ENCODE data around the gene NKPD1.

NKPD1 gene

GRCh38 chr19:45184115-45184514 is 23.3 kb upstream of the NKPD1 start:
- Histone ChIP-seq H3K4me3 (replicated peaks; ENCODE audit: low read depth, low read length) (no peak overlapping the region), H3K27me3 (replicated peaks; ENCODE audit: control insufficient read depth, insufficient read depth, low read length) (no peaks in the 10 kb centered on the region), H3K36me3 (ENCODE audit: control insufficient read depth, insufficient read depth, low read length) (no peaks in the 10 kb centered on the region; the same call in none of the 2 replicates)
- TF ChIP-seq CTCF (IDR thresholded peaks at IDR 0.05; ENCODE audit: insufficient read depth, low read length, poor library complexity, severe bottlenecking), result no peak
- DNase-seq (ENCODE audit: extremely low read depth, insufficient read length), result no peak

- DNase-seq (ENCODE audit: extremely low read depth, insufficient read length), result no peak
- Histone ChIP-seq H3K27me3 (replicated peaks; ENCODE audit: control insufficient read depth, insufficient read depth, low read length) (no peaks in the 10 kb centered on the region), H3K36me3 (ENCODE audit: control insufficient read depth, insufficient read depth, low read length) (no peaks in the 10 kb centered on the region; the same call in none of the 2 replicates), H3K4me3 (replicated peaks; ENCODE audit: low read depth, low read length) (no peak overlapping the region)
- no peak for TF ChIP-seq CTCF (IDR thresholded peaks at IDR 0.05; ENCODE audit: insufficient read depth, low read length, poor library complexity, severe bottlenecking)
These were observed 22.0 kb upstream of the NKPD1 start for GRCh38 chr19:45182758-45183157.

GRCh38 chr19:45180936-45181335 is 20.2 kb upstream of the NKPD1 start:
- no peak for DNase-seq (ENCODE audit: extremely low read depth, insufficient read length)
- Histone ChIP-seq H3K4me3 (replicated peaks; ENCODE audit: low read depth, low read length) (no peak overlapping the region), H3K36me3 (ENCODE audit: control insufficient read depth, insufficient read depth, low read length) (no peaks in the 10 kb centered on the region; the same call in none of the 2 replicates), H3K27me3 (replicated peaks; ENCODE audit: control insufficient read depth, insufficient read depth, low read length) (no peaks in the 10 kb centered on the region)
- no peak for TF ChIP-seq CTCF (IDR thresholded peaks at IDR 0.05; ENCODE audit: insufficient read depth, low read length, poor library complexity, severe bottlenecking)

- H3K36me3 ChIP-seq (ENCODE audit: control insufficient read depth, insufficient read depth, low read length), result no peaks in the 10 kb centered on the region; the same call in none of the 2 replicates
- DNase-seq (ENCODE audit: extremely low read depth, insufficient read length), result no peak
- H3K4me3 ChIP-seq (replicated peaks; ENCODE audit: low read depth, low read length), result peak overlapping the region; percentile 93
- TF ChIP-seq CTCF (IDR thresholded peaks at IDR 0.05; ENCODE audit: insufficient read depth, low read length, poor library complexity, severe bottlenecking), result no peak
- H3K27me3 ChIP-seq (replicated peaks; ENCODE audit: control insufficient read depth, insufficient read depth, low read length), result no peaks in the 10 kb centered on the region
These were observed 19.1 kb upstream of the NKPD1 start for GRCh38 chr19:45179892-45180370.

- DNase-seq (ENCODE audit: extremely low read depth, insufficient read length), result peak; percentile 64
These were observed 18.5 kb upstream of the NKPD1 start for GRCh38 chr19:45179072-45179891.

More at GRCh38 chr19:45179072-45179891, 18.5 kb upstream of the NKPD1 start:
- Histone ChIP-seq H3K27me3 (replicated peaks; ENCODE audit: control insufficient read depth, insufficient read depth, low read length) (no peaks in the 10 kb centered on the region), H3K4me3 (replicated peaks; ENCODE audit: low read depth, low read length) (peak overlapping the region; percentile 93), H3K36me3 (ENCODE audit: control insufficient read depth, insufficient read depth, low read length) (no peaks in the 10 kb centered on the region; the same call in none of the 2 replicates)
- no peak for TF ChIP-seq CTCF (IDR thresholded peaks at IDR 0.05; ENCODE audit: insufficient read depth, low read length, poor library complexity, severe bottlenecking)

Measured in GM06990 (cell line).